Right lobe of liver (tissue), 4 donors: ENCODE data around the gene STX1A.

Experiments
- POLR2A ChIP-seq: fragments of 450-650 bp; IDR thresholded peaks from one replicate; pipeline ENCODE4 v1.6.1; 2017; ENCODE audit warnings: antibody characterized with exemption, mild to moderate bottlenecking
- TF ChIP-seq, protein P1 (sequence below), 4 donors: fragments of 200-600 bp in 3 of 4; fragments of 450-650 bp in 1 of 4; IDR thresholded peaks; one replicate each; pipeline versions ENCODE4 v1.5.1 to v1.8.0; 2016 to 2022; ENCODE audit warnings: antibody characterized with exemption in 4 of 4, mild to moderate bottlenecking in 2 of 4
- donor health status: DM: no; HTN: no; CAD: no.
- donor health status: DM: no; HTN: no; CAD: no.
- donor health status: DM: no; HTN: yes; CAD: no.

DNA sequence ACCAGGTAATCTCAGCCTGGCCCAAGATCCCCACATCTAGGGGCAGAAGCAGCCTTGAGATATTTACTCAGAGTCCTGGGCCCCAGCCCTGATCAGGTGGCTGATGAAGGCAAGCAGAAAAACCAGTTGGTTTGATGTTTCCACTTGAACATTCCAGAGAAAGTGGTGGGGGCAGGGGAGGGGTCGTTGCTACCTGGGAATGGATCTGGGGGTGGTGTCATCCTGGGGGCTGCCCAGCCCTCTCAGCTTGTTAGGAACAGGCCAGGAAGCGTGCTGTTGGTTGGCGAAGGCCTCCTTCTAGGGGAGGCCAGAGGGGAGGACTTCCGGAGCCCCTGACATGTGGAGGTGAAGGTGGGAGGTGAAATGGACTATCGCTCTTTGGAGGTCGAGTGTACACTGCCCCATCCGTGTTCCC, 22.9 kb upstream of the STX1A start:
- TF ChIP-seq, protein P1, sequence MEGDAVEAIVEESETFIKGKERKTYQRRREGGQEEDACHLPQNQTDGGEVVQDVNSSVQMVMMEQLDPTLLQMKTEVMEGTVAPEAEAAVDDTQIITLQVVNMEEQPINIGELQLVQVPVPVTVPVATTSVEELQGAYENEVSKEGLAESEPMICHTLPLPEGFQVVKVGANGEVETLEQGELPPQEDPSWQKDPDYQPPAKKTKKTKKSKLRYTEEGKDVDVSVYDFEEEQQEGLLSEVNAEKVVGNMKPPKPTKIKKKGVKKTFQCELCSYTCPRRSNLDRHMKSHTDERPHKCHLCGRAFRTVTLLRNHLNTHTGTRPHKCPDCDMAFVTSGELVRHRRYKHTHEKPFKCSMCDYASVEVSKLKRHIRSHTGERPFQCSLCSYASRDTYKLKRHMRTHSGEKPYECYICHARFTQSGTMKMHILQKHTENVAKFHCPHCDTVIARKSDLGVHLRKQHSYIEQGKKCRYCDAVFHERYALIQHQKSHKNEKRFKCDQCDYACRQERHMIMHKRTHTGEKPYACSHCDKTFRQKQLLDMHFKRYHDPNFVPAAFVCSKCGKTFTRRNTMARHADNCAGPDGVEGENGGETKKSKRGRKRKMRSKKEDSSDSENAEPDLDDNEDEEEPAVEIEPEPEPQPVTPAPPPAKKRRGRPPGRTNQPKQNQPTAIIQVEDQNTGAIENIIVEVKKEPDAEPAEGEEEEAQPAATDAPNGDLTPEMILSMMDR (IDR thresholded peaks at IDR 0.05) = no peak
- TF ChIP-seq POLR2A = no peak
